ENCODE results near the gene UPK1A.

The UPK1A gene

GRCh38 chr19:35666251-35666913 lies at the start of gene UPK1A:
Gene UPK1A (plus strand): TSS chr19:35666517. CDS start chr19:35666813, 296 bp downstream.
- DNase-seq (ENCODE audit: low spot score in 2 of 2) (no peak), ATAC-seq (replicated peaks; ENCODE audit: extremely low read depth, poor library complexity, severe bottlenecking) (no peak)
- Mint-ChIP-seq H3K27me3 (peaks cover 19% of the 10 kb centered on the region), H3K9me3 (no peaks in the 10 kb centered on the region), H3K4me1 (no peaks in the 10 kb centered on the region), H3K4me3 (no peak within 1 kb of the TSS), H3K27ac (ENCODE audit: low read depth) (no peak within 1 kb of the TSS), H3K36me3 (ENCODE audit: insufficient read depth) (peaks cover 24% of the 10 kb centered on the region)

- DNase-seq (ENCODE audit: low spot score in 2 of 2) (no peak), ATAC-seq (replicated peaks; ENCODE audit: extremely low read depth, poor library complexity, severe bottlenecking) (no peak)
- no peak overlapping the region for H3K4me3 Mint-ChIP-seq
Measured at GRCh38 chr19:35618857-35619256, 47.5 kb upstream of the UPK1A start.

GRCh38 chr19:35619290-35619923 lies 46.9 kb upstream of the UPK1A start:
- DNase-seq (ENCODE audit: low spot score in 2 of 2): no peak
- Mint-ChIP-seq H3K27me3 (no peaks in the 10 kb centered on the region), H3K4me1 (no peaks in the 10 kb centered on the region), H3K9me3 (no peaks in the 10 kb centered on the region), H3K4me3 (no peak overlapping the region), H3K27ac (ENCODE audit: low read depth) (no peak overlapping the region), H3K36me3 (ENCODE audit: insufficient read depth) (peaks cover 6% of the 10 kb centered on the region)
- no peak for ATAC-seq (replicated peaks; ENCODE audit: extremely low read depth, poor library complexity, severe bottlenecking)

More at GRCh38 chr19:35618857-35619256, 47.5 kb upstream of the UPK1A start:
- Mint-ChIP-seq H3K36me3 (ENCODE audit: insufficient read depth) (peaks cover 7% of the 10 kb centered on the region), H3K9me3 (no peaks in the 10 kb centered on the region), H3K27ac (ENCODE audit: low read depth) (no peak overlapping the region), H3K27me3 (no peaks in the 10 kb centered on the region), H3K4me1 (no peaks in the 10 kb centered on the region)

GRCh38 chr19:35620001-35620400 lies 46.3 kb upstream of the UPK1A start:
- no peaks in the 10 kb centered on the region for H3K4me1 Mint-ChIP-seq
- H3K27me3 Mint-ChIP-seq: no peaks in the 10 kb centered on the region
- no peak overlapping the region for H3K4me3 Mint-ChIP-seq
- peaks cover 5% of the 10 kb centered on the region for H3K36me3 Mint-ChIP-seq (ENCODE audit: insufficient read depth)
- ATAC-seq (replicated peaks; ENCODE audit: extremely low read depth, poor library complexity, severe bottlenecking) (no peak), DNase-seq (ENCODE audit: low spot score in 2 of 2) (no peak)
- no peaks in the 10 kb centered on the region for H3K9me3 Mint-ChIP-seq
- no peak overlapping the region for H3K27ac Mint-ChIP-seq (ENCODE audit: low read depth)

GRCh38 chr19:35621708-35622107 lies 44.6 kb upstream of the UPK1A start:
- ATAC-seq (replicated peaks; ENCODE audit: extremely low read depth, poor library complexity, severe bottlenecking) (no peak), DNase-seq (ENCODE audit: low spot score in 2 of 2) (no peak)
- Mint-ChIP-seq H3K27me3 (no peaks in the 10 kb centered on the region), H3K9me3 (no peaks in the 10 kb centered on the region), H3K27ac (ENCODE audit: low read depth) (no peak overlapping the region), H3K4me3 (no peak overlapping the region), H3K36me3 (ENCODE audit: insufficient read depth) (peaks cover 5% of the 10 kb centered on the region), H3K4me1 (no peaks in the 10 kb centered on the region)

GRCh38 chr19:35622750-35623149 lies 43.6 kb upstream of the UPK1A start:
- no peaks in the 10 kb centered on the region for H3K4me1 Mint-ChIP-seq
- H3K27me3 Mint-ChIP-seq: no peaks in the 10 kb centered on the region
- DNase-seq (ENCODE audit: low spot score in 2 of 2): no peak
- H3K36me3 Mint-ChIP-seq (ENCODE audit: insufficient read depth): peaks cover 5% of the 10 kb centered on the region
- ATAC-seq (replicated peaks; ENCODE audit: extremely low read depth, poor library complexity, severe bottlenecking): no peak
- no peak overlapping the region for H3K4me3 Mint-ChIP-seq
- H3K9me3 Mint-ChIP-seq: no peaks in the 10 kb centered on the region
- no peak overlapping the region for H3K27ac Mint-ChIP-seq (ENCODE audit: low read depth)

GRCh38 chr19:35623327-35624010 lies 42.8 kb upstream of the UPK1A start:
- no peaks in the 10 kb centered on the region for H3K9me3 Mint-ChIP-seq
- H3K4me3 Mint-ChIP-seq: no peak overlapping the region
- DNase-seq (ENCODE audit: low spot score in 2 of 2) (no peak), ATAC-seq (replicated peaks; ENCODE audit: extremely low read depth, poor library complexity, severe bottlenecking) (no peak)
- H3K4me1 Mint-ChIP-seq: peaks cover 6% of the 10 kb centered on the region
- H3K36me3 Mint-ChIP-seq (ENCODE audit: insufficient read depth): peaks cover 6% of the 10 kb centered on the region
- H3K27ac Mint-ChIP-seq (ENCODE audit: low read depth): no peak overlapping the region
- no peaks in the 10 kb centered on the region for H3K27me3 Mint-ChIP-seq

GRCh38 chr19:35628264-35628564 lies 38.1 kb upstream of the UPK1A start:
- DNase-seq (ENCODE audit: low spot score in 2 of 2) (no peak), ATAC-seq (replicated peaks; ENCODE audit: extremely low read depth, poor library complexity, severe bottlenecking) (peak; percentile 5)
- Mint-ChIP-seq H3K27ac (ENCODE audit: low read depth) (peak overlapping the region; percentile 94), H3K4me1 (peaks cover 36% of the 10 kb centered on the region), H3K4me3 (peak overlapping the region; percentile 88), H3K9me3 (no peaks in the 10 kb centered on the region), H3K36me3 (ENCODE audit: insufficient read depth) (peaks cover 25% of the 10 kb centered on the region), H3K27me3 (no peaks in the 10 kb centered on the region)

GRCh38 chr19:35628565-35629331 lies 37.6 kb upstream of the UPK1A start, which contains the start of gene RBM42:
Gene RBM42 (plus strand): TSS chr19:35629036. CDS start chr19:35629154, 118 bp downstream.
- Mint-ChIP-seq H3K27ac (ENCODE audit: low read depth) (peak within 1 kb of the TSS; percentile 94), H3K27me3 (no peaks in the 10 kb centered on the region), H3K36me3 (ENCODE audit: insufficient read depth) (peaks cover 28% of the 10 kb centered on the region), H3K9me3 (no peaks in the 10 kb centered on the region), H3K4me3 (peak within 1 kb of the TSS; percentile 88), H3K4me1 (peaks cover 40% of the 10 kb centered on the region)
- peak; percentile 100 for ATAC-seq (replicated peaks; ENCODE audit: extremely low read depth, poor library complexity, severe bottlenecking)
- DNase-seq (ENCODE audit: low spot score in 2 of 2): peak; percentile 96 to 99

GRCh38 chr19:35629332-35629633 lies 37.0 kb upstream of the UPK1A start:
- Mint-ChIP-seq H3K4me1 (peaks cover 40% of the 10 kb centered on the region), H3K27ac (ENCODE audit: low read depth) (peak overlapping the region; percentile 94), H3K9me3 (no peaks in the 10 kb centered on the region), H3K36me3 (ENCODE audit: insufficient read depth) (peaks cover 33% of the 10 kb centered on the region), H3K27me3 (no peaks in the 10 kb centered on the region), H3K4me3 (peak overlapping the region; percentile 88)
- ATAC-seq (replicated peaks; ENCODE audit: extremely low read depth, poor library complexity, severe bottlenecking) (no peak), DNase-seq (ENCODE audit: low spot score in 2 of 2) (no peak)

- no peaks in the 10 kb centered on the region for H3K9me3 Mint-ChIP-seq
- peaks cover 29% of the 10 kb centered on the region for H3K4me1 Mint-ChIP-seq
- no peak for DNase-seq (ENCODE audit: low spot score in 2 of 2)
- ATAC-seq (replicated peaks; ENCODE audit: extremely low read depth, poor library complexity, severe bottlenecking): no peak
- H3K27me3 Mint-ChIP-seq: no peaks in the 10 kb centered on the region
- peaks cover 44% of the 10 kb centered on the region for H3K36me3 Mint-ChIP-seq (ENCODE audit: insufficient read depth)
- no peak overlapping the region for H3K27ac Mint-ChIP-seq (ENCODE audit: low read depth)
- H3K4me3 Mint-ChIP-seq: no peak overlapping the region
Measured at GRCh38 chr19:35633727-35634440, 32.4 kb upstream of the UPK1A start.

GRCh38 chr19:35636651-35637050 lies 29.7 kb upstream of the UPK1A start:
- Mint-ChIP-seq H3K36me3 (ENCODE audit: insufficient read depth) (peaks cover 36% of the 10 kb centered on the region), H3K9me3 (no peaks in the 10 kb centered on the region), H3K4me3 (no peak overlapping the region), H3K27me3 (no peaks in the 10 kb centered on the region), H3K27ac (ENCODE audit: low read depth) (no peak overlapping the region), H3K4me1 (peaks cover 16% of the 10 kb centered on the region)
- ATAC-seq (replicated peaks; ENCODE audit: extremely low read depth, poor library complexity, severe bottlenecking) (no peak), DNase-seq (ENCODE audit: low spot score in 2 of 2) (no peak)

All from central memory CD8-positive, alpha-beta T cell (primary cell).